Inflammatory macrophage (primary cell): ENCODE data around the gene KCNN3.

Experiments
- DNase-seq, 2 donors: peaks; one replicate each; pipeline ENCODE4 v3.0.0-alpha.2; 2020 to 2022

KCNN3 gene

GRCh38 chr1:154652893-154653292 is 217.2 kb downstream of the KCNN3 start:
- no peak for DNase-seq
